K562 (cell line): Measurements from ENCODE around the gene COX20. TPM values are rescaled to one million over a fixed set of nuclear protein-coding genes. Genes with fewer than 3 reads are reported as not detected.
A peak's percentile ranks its signal among the peaks of the same experiment; 100 is the strongest.

ENCODE experiments used
- ASH1L ChIP-seq: fragments of 450-650 bp; IDR thresholded peaks from 2 replicates; pipeline ENCODE4 v1.6.1; 2018; ENCODE audit warnings: borderline replicate concordance, mild to moderate bottlenecking, low read depth; ENCODE audit not compliant: partially characterized antibody
- CBX2 ChIP-seq: fragments of 200-600 bp; sonication (generic); IDR thresholded peaks from one replicate; pipeline ENCODE4 v1.6.1; 2012; ENCODE audit warnings: mild to moderate bottlenecking, low read length, inconsistent platforms; ENCODE audit not compliant: insufficient read depth, poor library complexity, severe bottlenecking
- CEBPB ChIP-seq: fragments of 450-650 bp; IDR thresholded peaks from 2 replicates; pipeline ENCODE4 v1.6.1; 2016; ENCODE audit warnings: missing genetic modification characterization, missing compliant biosample characterization
- CREB1 ChIP-seq, 2 experiments: sonication (generic) in 1 of 2; formaldehyde crosslinking in 1 of 2; IDR thresholded peaks; 2 replicates each; pipeline versions ENCODE4 v1.6.1 to v1.8.0; 2012 to 2022; ENCODE audit warnings: inconsistent platforms in 1 of 2, mild to moderate bottlenecking in 1 of 2, missing genetic modification reagents in 1 of 2, moderate library complexity in 1 of 2
- FOXJ3 ChIP-seq: sonication (generic); formaldehyde crosslinking; IDR thresholded peaks from 2 replicates; pipeline ENCODE4 v1.4.0; 2020; ENCODE audit warnings: mild to moderate bottlenecking, missing genetic modification reagents
- ILF3 ChIP-seq: fragments of 450-650 bp; IDR thresholded peaks from 2 replicates; pipeline ENCODE4 v1.6.1; 2018; ENCODE audit warnings: antibody characterized with exemption, mild to moderate bottlenecking, moderate library complexity, borderline replicate concordance
- NCOR1 ChIP-seq: fragments of 450-650 bp; IDR thresholded peaks from 2 replicates; pipeline ENCODE4 v1.6.1; 2016; ENCODE audit warnings: mild to moderate bottlenecking, moderate library complexity
- NR3C1 ChIP-seq: sonication (generic); formaldehyde crosslinking; IDR thresholded peaks from 2 replicates; pipeline ENCODE4 v1.8.1; 2022; ENCODE audit warnings: missing genetic modification reagents
- PATZ1 ChIP-seq: fragments of 250-450 bp; sonication (Bioruptor Pico); IDR thresholded peaks from 2 replicates; pipeline ENCODE4 v1.5.0; 2020; ENCODE audit warnings: mild to moderate bottlenecking, borderline replicate concordance
- PHF20 ChIP-seq: fragments of 450-650 bp; IDR thresholded peaks from 2 replicates; pipeline ENCODE4 v1.6.1; 2018; ENCODE audit not compliant: partially characterized antibody
- PML ChIP-seq: IDR thresholded peaks from 2 replicates; pipeline ENCODE4 v1.6.1; 2012; ENCODE audit warnings: low read length, inconsistent platforms
- SMARCA5 ChIP-seq: fragments of 450-650 bp; IDR thresholded peaks from 2 replicates; pipeline ENCODE4 v1.6.1; 2016
- TRIM28 ChIP-seq: fragments of 450-650 bp; IDR thresholded peaks from 2 replicates; pipeline ENCODE4 v1.6.1; 2017
- ZNF12 ChIP-seq: sonication (generic); formaldehyde crosslinking; IDR thresholded peaks from 2 replicates; pipeline ENCODE4 v1.4.0; 2020; ENCODE audit warnings: mild to moderate bottlenecking, missing genetic modification reagents
- ZNF668 ChIP-seq: fragments of 250-450 bp; sonication (Bioruptor Pico); IDR thresholded peaks from 2 replicates; pipeline ENCODE4 v1.8.0; 2022; ENCODE audit warnings: mild to moderate bottlenecking, inconsistent platforms
- polyA plus RNA-seq, 8 experiments: library from polyadenylated mRNA; depleted of rRNA in 4 of 8; stranded (reverse) in 5 of 8; unstranded in 3 of 8; fragments of >200 nt; fragmentation: Nextera tagmentation in 2 of 8; fragmentation: Illumina TruSeq in 1 of 8; extraction: Ambion mirVana in 2 of 8; extraction: Trizol in 1 of 8; gene quantifications; 2 replicates each; pipeline versions ENCODE4 v1.2.1 to v1.2.3, GENCODE V29; 2011 to 2014; ENCODE audit warnings: inconsistent platforms in 1 of 8, missing spikeins in 1 of 8
- total RNA-seq, 7 experiments: library from RNA; depleted of rRNA in 6 of 7; stranded (reverse); fragments of >200 nt in 6 of 7; fragmentation: Illumina TruSeq in 2 of 7; extraction: Trizol in 2 of 7; gene quantifications; 2 replicates each; pipeline versions ENCODE4 v1.2.1 to v1.2.3, GENCODE V29; 2011 to 2021; ENCODE audit warnings: low replicate concordance in 1 of 7
- TF ChIP-seq, protein P1 (sequence below), 2 experiments: fragments of 450-650 bp in 1 of 2; IDR thresholded peaks; 2 replicates each; pipeline ENCODE4 v1.6.1; 2011 to 2017; ENCODE audit warnings: low read depth in 2 of 2, antibody characterized with exemption in 1 of 2, borderline replicate concordance in 1 of 2, low read length in 1 of 2, mild to moderate bottlenecking in 1 of 2, mixed read lengths in 1 of 2; ENCODE audit not compliant: control insufficient read depth in 1 of 2
- TF ChIP-seq, protein P2 (sequence below), 2 experiments: IDR thresholded peaks; 2 replicates each; pipeline ENCODE4 v1.6.1; 2012; ENCODE audit warnings: improper control_type of control experiment in 2 of 2, low read depth in 2 of 2, low read length in 2 of 2, borderline replicate concordance in 1 of 2

Gene COX20
- total and polyA plus RNA-seq, 9 of the 15 experiments (the other 6 are each of a cell fraction or from before 2014, with no cell fraction given): 41.5 to 192 (median 84.3) TPM

DNA sequence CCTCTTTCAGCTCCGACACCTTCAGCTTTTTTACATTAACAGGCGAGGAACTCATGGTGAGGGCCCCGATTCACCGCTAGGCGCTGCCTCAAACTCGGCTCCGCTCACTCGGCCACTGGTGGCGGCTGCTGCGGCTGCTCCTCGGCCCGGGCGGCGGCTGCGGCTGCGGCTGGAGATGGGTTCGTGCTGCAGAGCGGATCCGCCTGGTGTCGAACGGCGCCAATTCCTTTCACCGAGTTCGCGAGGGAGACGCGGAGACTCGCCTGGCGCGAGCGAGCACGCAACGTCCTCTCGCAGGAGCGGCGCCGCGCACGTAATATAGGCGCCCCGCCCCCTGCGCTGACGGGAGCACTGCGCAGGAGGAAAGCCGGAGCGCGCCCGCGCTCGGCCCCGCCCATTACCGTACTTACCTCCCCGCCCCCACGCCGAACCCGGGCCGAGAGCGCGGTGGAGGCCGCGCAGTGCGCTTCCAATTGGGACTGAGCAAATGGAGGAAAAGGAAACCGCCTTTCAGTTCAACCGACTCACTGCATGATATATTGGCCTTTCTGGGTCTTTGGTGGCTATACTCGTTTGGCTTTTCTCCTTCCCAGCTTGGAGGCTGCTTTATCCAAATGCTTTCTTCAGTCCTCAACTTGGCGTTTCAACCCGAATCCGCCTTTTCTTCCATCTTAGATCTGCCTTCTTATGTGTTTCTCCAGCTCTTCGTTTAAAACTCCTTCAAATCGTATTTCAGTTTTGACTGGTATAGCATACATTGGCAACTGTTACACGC, 29.0 kb downstream of the COX20 start, which contains the start of gene HNRNPU (continued):
- TF ChIP-seq FOXJ3 (CRISPR knock-in tag) (no peak), CEBPB (tag) (no peak), ZNF12 (CRISPR knock-in tag) (peak; percentile 60; the same call in 1 of the 2 replicates), PHF20 (peak; percentile 50), PML (peak; percentile 82), NR3C1 (CRISPR knock-in tag) (no peak), CREB1 (IDR thresholded peaks at IDR 0.05) (peak; percentile 81), CREB1 (CRISPR knock-in tag; IDR thresholded peaks at IDR 0.05) (peak; percentile 83), NCOR1 (peak; percentile 46), SMARCA5 (0 out of 2 replicates have a peak, but pooled peaks have one; percentile 14), ZNF668 (no peak), ILF3 (no peak), CBX2 (no peak), PATZ1 (CRISPR knock-in tag) (peak; percentile 87; the same call in 1 of the 2 replicates), TRIM28 (no peak; the same call in 1 of the 2 replicates), ASH1L (peak; percentile 62)
- TF ChIP-seq, protein P1, sequence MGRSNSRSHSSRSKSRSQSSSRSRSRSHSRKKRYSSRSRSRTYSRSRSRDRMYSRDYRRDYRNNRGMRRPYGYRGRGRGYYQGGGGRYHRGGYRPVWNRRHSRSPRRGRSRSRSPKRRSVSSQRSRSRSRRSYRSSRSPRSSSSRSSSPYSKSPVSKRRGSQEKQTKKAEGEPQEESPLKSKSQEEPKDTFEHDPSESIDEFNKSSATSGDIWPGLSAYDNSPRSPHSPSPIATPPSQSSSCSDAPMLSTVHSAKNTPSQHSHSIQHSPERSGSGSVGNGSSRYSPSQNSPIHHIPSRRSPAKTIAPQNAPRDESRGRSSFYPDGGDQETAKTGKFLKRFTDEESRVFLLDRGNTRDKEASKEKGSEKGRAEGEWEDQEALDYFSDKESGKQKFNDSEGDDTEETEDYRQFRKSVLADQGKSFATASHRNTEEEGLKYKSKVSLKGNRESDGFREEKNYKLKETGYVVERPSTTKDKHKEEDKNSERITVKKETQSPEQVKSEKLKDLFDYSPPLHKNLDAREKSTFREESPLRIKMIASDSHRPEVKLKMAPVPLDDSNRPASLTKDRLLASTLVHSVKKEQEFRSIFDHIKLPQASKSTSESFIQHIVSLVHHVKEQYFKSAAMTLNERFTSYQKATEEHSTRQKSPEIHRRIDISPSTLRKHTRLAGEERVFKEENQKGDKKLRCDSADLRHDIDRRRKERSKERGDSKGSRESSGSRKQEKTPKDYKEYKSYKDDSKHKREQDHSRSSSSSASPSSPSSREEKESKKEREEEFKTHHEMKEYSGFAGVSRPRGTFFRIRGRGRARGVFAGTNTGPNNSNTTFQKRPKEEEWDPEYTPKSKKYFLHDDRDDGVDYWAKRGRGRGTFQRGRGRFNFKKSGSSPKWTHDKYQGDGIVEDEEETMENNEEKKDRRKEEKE (IDR thresholded peaks at IDR 0.05; ENCODE audit: borderline replicate concordance in 1 of 2, control insufficient read depth in 1 of 2, low read depth in 2 of 2, low read length in 1 of 2): 0 out of 4 replicates have a peak, but pooled peaks of 1 of the 2 experiments have one; percentile 75
- TF ChIP-seq, protein P2, sequence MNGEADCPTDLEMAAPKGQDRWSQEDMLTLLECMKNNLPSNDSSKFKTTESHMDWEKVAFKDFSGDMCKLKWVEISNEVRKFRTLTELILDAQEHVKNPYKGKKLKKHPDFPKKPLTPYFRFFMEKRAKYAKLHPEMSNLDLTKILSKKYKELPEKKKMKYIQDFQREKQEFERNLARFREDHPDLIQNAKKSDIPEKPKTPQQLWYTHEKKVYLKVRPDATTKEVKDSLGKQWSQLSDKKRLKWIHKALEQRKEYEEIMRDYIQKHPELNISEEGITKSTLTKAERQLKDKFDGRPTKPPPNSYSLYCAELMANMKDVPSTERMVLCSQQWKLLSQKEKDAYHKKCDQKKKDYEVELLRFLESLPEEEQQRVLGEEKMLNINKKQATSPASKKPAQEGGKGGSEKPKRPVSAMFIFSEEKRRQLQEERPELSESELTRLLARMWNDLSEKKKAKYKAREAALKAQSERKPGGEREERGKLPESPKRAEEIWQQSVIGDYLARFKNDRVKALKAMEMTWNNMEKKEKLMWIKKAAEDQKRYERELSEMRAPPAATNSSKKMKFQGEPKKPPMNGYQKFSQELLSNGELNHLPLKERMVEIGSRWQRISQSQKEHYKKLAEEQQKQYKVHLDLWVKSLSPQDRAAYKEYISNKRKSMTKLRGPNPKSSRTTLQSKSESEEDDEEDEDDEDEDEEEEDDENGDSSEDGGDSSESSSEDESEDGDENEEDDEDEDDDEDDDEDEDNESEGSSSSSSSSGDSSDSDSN (IDR thresholded peaks at IDR 0.05; ENCODE audit: borderline replicate concordance in 1 of 2, low read depth in 2 of 2, low read length in 2 of 2): peak; percentile 91 to 96
